ENCODE results near the gene SUDS3.
"Not testable (repeated sequence)": the region's sequence is repeated elsewhere in the genome, so short reads cannot be mapped to it uniquely, and the experiment has no call there.

The SUDS3 gene
- total RNA-seq: 63.2 to 95.8 reads per million in 2 donors

DNA sequence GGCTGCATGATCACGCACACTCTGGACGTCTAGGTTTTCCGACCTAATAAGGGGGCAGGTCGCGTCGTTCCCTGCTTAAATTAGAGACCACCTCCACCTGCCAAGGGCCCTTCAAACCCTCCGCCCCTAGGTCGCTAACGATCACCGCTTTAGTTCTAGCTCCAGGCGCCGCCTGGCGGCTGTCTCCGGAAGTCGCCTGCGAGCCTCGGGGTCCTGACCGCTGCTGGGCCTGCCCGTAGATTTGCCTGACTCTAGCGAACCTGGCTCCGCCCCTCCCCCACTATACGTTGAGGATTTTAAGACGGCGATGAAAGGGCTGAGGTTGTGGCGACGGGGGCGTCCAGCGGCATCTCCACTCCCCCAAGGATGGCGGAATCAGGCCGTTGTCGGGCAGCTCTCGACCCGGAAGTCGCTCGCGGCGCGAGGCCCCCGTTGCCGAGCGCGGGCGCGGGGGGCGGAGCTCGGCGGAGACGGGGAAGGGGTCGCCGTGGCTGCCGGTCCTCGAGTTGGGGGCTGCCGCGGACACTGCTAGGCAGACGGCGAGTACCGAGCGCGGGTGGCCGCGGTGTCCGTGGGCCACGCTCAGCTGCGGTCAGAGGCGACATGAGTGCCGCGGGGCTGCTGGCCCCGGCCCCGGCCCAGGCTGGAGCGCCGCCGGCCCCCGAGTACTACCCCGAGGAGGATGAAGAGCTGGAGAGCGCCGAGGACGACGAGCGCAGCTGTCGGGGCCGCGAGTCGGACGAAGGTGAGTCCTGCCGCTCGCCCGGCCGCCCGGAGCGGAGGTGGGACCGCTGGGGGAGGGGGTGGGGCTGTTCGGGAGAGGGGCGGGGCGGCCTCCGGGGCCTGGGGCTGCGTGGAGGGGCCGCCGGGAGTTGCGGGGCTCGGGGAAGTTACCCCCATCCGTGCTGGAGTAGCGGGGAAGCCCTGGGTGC is at the start of gene SUDS3:
SUDS3 (plus strand) TSS at position 467 of the 932 bp plus-strand sequence; CDS start at position 604, 137 bp downstream.
- DNase-seq: peak; percentile 94

DNA sequence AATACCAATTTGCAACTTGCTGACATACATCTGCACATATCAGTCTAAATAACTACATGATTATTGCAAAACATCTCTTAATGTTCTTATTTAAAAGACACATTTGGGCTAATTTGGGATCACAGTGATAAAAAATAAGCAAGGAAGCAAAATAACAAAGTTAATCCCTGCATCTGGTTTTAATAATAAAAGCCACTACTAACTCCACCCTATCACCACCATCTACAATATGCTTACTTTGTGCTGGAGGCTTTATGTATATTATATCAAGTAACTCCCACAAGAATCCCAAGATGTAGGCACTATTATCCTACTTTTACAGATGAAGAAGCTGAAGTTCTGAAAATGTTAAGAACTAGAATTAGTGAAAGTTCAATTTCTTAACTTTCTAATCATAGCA is 49.4 kb upstream of the SUDS3 start:
- DNase-seq: no peak

GRCh38 chr12:118327391-118327790 is 49.0 kb upstream of the SUDS3 start:
- DNase-seq: no peak

GRCh38 chr12:118328486-118329330 is 47.6 kb upstream of the SUDS3 start:
- no peak for DNase-seq

GRCh38 chr12:118330421-118331018 is 45.8 kb upstream of the SUDS3 start:
- no peak for DNase-seq

- no peak for DNase-seq
Observed at GRCh38 chr12:118332511-118332910, 43.8 kb upstream of the SUDS3 start.

DNA sequence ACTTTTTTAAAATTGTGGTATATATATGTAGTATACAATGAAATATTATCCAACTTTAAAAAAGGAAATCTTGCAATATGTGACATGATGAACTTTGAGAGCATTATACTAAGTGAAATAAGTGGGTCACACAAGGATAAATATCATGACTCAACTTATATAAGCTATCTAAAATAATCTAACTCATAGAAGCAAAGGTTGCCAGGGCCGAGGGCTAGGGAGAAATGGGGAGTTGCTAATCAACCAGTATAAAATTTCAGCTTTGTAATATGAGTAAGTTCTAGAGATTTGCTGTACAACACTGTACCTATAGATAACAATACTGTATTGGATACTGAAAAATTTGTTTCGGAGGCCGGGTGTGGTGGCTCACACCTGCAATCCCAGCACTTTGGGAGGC is 42.1 kb upstream of the SUDS3 start:
- no peak for DNase-seq

GRCh38 chr12:118334939-118335567 is 41.3 kb upstream of the SUDS3 start:
- DNase-seq: no peak

GRCh38 chr12:118336123-118336522 is 40.2 kb upstream of the SUDS3 start:
- no peak for DNase-seq

GRCh38 chr12:118337194-118337838 is 39.0 kb upstream of the SUDS3 start:
- DNase-seq: no peak

DNA sequence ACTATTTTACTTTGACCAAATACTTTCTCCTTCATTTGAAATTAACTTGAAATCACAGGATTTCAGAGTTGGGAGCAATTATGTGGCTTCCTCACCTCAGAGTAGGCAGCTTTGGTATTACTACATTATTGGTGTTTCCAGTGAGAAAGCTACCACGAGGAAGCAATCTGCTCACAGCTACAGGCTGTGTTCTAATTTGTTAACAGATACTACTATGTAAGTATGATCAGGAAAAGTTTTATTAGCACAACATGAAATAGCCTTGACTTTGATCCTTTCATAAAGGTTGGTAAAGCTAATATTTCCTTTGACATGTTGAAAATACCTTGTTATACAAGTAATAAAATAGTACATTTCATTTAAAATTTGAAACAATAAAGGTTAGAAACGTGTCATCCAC is 34.3 kb upstream of the SUDS3 start:
- DNase-seq: no peak

DNA sequence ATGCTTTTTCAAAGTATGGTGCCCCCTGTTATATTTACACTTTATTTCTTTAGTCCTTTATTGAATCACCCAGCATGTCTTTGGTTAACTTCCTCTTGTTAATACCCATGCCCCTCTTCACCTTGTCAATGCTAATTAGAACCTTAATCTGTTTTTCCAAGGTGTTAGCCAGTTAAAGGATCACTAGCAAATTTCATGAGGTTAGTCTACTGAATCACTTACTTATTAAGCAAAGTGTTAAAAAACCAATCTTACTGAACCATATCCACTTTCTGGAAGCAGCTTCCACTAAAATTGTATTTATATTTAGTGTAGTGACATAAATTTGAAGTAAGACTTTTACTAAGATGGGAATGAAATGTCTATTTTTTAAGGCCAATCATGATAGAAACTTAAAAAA is 31.5 kb upstream of the SUDS3 start:
- no peak for DNase-seq

DNA sequence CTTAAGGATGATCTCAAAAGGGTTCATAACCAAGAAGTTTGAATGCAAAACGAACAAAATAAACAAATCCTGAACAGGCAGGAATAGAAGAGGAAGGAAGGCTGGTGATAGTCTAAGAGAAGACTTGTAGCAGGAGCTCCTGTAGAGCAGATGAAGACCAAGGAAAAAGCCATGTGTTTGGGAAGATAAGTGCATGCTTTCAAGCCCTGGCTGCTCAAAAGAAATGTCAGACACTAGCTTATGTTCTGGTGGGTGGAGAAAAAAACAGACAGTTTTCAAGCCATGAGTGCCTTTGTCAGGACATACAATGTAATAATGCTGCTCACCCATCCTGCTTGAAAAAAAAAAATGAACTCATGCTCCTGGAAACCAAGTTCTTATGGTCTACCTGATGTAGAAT is 31.0 kb upstream of the SUDS3 start:
- DNase-seq: no peak

DNA sequence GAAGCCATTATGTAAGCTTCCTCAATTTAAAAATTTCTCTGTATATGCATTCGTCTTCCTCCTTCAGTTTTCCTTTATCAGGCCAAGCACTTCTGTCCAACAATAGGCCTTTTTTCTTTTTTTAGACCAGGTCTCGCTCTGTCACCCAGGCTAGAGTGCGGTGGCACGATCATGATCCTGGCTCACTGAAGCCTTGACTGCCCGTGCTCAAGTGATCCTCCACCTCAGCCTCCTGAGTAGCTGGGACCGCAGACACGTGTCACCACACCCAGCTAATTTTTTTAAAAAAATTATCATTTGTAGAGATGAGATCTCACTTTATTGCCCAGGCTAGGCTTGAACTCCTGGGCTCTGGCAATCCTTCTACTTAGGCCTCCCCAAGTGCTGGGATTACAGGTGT is 29.5 kb upstream of the SUDS3 start:
- DNase-seq: no peak

- DNase-seq: no peak
Observed at GRCh38 chr12:118347916-118348315, 28.4 kb upstream of the SUDS3 start.

GRCh38 chr12:118350908-118351559 is 25.3 kb upstream of the SUDS3 start:
- DNase-seq: no peak

DNA sequence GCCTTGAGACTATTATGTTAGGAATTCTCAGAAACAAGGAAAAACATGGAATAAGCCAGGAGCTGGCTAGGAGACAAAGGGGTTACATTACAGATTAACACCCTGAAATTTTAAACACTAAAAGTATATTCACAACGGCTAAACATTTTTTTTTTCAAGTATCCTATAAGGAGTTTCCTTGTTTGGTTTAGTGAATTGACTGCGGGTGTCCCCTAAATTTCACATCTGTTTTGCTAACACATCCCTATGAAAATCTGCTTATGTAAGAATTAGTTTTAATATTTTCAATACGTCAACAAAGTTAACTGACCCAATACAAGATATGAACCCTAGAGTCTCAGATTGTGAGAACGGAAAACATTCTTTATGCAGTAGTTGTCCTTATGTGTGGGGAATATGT is 22.6 kb upstream of the SUDS3 start:
- no peak for DNase-seq

DNA sequence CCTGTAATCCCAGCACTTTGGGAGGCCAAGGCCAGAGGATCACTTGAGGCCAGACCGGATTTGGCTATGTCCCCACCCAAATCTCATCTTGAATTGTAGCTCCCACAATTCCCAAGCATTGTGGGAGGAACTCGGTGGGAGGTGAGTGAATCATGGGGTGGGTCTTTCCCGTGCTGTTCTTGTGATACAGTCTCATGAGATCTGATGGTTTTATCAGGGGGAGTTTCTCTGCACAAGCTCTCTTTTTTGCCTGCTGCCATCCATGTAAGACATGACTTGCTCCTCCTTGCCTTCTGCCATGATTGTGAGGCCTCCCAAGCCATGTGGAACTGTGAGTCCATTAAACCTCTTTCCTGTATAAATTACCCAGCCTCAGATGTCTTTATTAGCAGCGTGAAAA is 21.9 kb upstream of the SUDS3 start:
- not testable (repeated sequence) for DNase-seq

GRCh38 chr12:118354903-118355302 is 21.5 kb upstream of the SUDS3 start:
- DNase-seq: no peak

GRCh38 chr12:118355843-118356242 is 20.5 kb upstream of the SUDS3 start:
- DNase-seq: no peak

DNA sequence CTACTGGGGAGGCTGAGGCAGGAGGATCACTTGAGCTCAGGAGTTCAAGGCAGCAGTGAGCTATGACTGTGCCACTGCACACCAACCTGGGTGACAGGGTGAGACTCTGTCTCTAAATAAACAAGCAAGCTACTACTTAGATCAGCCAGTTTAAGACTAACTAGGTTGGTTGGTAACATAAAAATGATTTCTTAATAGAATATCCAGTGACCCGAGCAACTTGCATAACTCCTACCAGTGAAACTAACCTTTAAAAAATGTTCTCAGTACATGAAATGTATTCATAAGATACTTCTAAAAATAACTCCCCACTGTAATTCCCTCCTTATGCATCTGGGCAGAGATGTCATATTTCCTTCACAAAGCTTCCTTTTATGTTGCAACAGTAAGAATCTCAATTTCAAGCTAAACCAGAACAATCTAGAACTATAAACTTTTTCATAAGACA is 19.5 kb upstream of the SUDS3 start:
- no peak for DNase-seq
